GM12878 (cell line): ENCODE data around the gene CHN2. TPM values are rescaled to one million over a fixed set of nuclear protein-coding genes. Genes with fewer than 3 reads are reported as not detected.

Experiments used
- ATAC-seq: fragments of 200-7000 bp; cut with Tn5 transposase; 3 replicates; pipeline ENCODE4 v1.9.1; 2020; ENCODE audit warnings: mild to moderate bottlenecking, moderate library complexity
- BruUV-seq: library from RNA; stranded (reverse); fragments of 400-500 nt; replicated peaks from 2 replicates; lab custom pipeline; 2021; lab: Mats Ljungman, UMichigan
- CTCF ChIA-PET: fragments of 300-600 bp; sonication (Branson Sonifier 250); formaldehyde crosslinking; extraction: SDS; loops from one replicate; lab custom pipeline; 2021; ENCODE audit warnings: inconsistent platforms; lab: Yijun Ruan, JAX
- POLR2A ChIA-PET: fragments of 350-600 bp; formaldehyde crosslinking; extraction: SDS; loops from one replicate; lab custom pipeline; 2021; ENCODE audit warnings: inconsistent platforms; lab: Charles Lee
- RAD21 ChIA-PET: fragments of 300-600 bp; sonication (Branson Sonifier 250); formaldehyde crosslinking; loops from one replicate; lab custom pipeline; 2023; ENCODE audit warnings: antibody characterized with exemption; ENCODE audit not compliant: unreplicated experiment; lab: Charles Lee
- SMC1A ChIA-PET: fragments of 300-600 bp; sonication (Branson Sonifier 250); formaldehyde crosslinking; loops from one replicate; lab custom pipeline; 2023; ENCODE audit not compliant: unreplicated experiment, uncharacterized antibody; lab: Charles Lee
- DNase-seq: peaks from one replicate; pipeline ENCODE4 v3.0.0-alpha.2; 2011; ENCODE audit warnings: low read depth, low spot score
- FAIRE-seq: peaks from 3 replicates; lab custom pipeline; 2011; peaks lifted over from hg19 to GRCh38; lab: Jason Lieb, UNC
- H2AFZ ChIP-seq: 2 replicates; pipeline ENCODE4 v1.6.0; 2011; ENCODE audit warnings: low read depth, low read length, control low read depth; ENCODE audit not compliant: control insufficient read depth
- H3K27ac ChIP-seq: 2 replicates; pipeline ENCODE4 v1.5.1; 2011; ENCODE audit warnings: control low read depth; ENCODE audit not compliant: control insufficient read depth, insufficient read depth
- H3K27me3 ChIP-seq, 2 experiments: replicated peaks in 1 of 2; 2 replicates each; pipeline versions ENCODE4 v1.6.0 to v1.6.1; 2011; ENCODE audit warnings: low read length in 1 of 2; ENCODE audit not compliant: control insufficient read depth in 2 of 2, insufficient read depth in 2 of 2
- H3K36me3 ChIP-seq, 2 experiments: 2 replicates each; pipeline ENCODE4 v1.5.1; 2011; ENCODE audit warnings: low read length in 1 of 2; ENCODE audit not compliant: control insufficient read depth in 2 of 2, insufficient read depth in 2 of 2
- H3K4me1 ChIP-seq: 2 replicates; pipeline ENCODE4 v1.6.1; 2011; ENCODE audit warnings: mild to moderate bottlenecking, low read length, moderate library complexity, mixed read lengths; ENCODE audit not compliant: control insufficient read depth, insufficient read depth
- H3K4me2 ChIP-seq: 2 replicates; pipeline ENCODE4 v1.6.0; 2011; ENCODE audit warnings: control low read depth; ENCODE audit not compliant: control insufficient read depth, insufficient read depth
- H3K4me3 ChIP-seq: fragments of 200-600 bp; sonication (generic); 2 replicates; pipeline ENCODE4 v1.5.1; 2016
- H3K79me2 ChIP-seq: 2 replicates; pipeline ENCODE4 v1.6.0; 2011; ENCODE audit warnings: low read length; ENCODE audit not compliant: control insufficient read depth, insufficient read depth
- H3K9ac ChIP-seq: 2 replicates; pipeline ENCODE4 v1.8.0; 2011; ENCODE audit warnings: low read length, control low read depth, mixed read lengths; ENCODE audit not compliant: control insufficient read depth, insufficient read depth
- H3K9me3 ChIP-seq: replicated peaks from 3 replicates; pipeline ENCODE4 v1.5.1; 2011; ENCODE audit warnings: mild to moderate bottlenecking, low read length; ENCODE audit not compliant: control insufficient read depth, insufficient read depth
- H4K20me1 ChIP-seq: 2 replicates; pipeline ENCODE4 v1.6.0; 2011; ENCODE audit not compliant: control insufficient read depth, insufficient read depth
- ASH2L ChIP-seq: fragments of 300-600, 200-600 bp; sonication (generic); IDR thresholded peaks from 2 replicates; pipeline ENCODE4 v1.6.1; 2017; ENCODE audit warnings: low read depth, mild to moderate bottlenecking, borderline replicate concordance
- CEBPB ChIP-seq, 2 experiments: fragments of 150-350 bp in 1 of 2; IDR thresholded peaks; 2 replicates each; pipeline ENCODE4 v1.6.1; 2012 to 2014; ENCODE audit warnings: low read depth in 2 of 2, low read length in 2 of 2, borderline replicate concordance in 1 of 2, inconsistent platforms in 1 of 2
- CHD1 ChIP-seq: IDR thresholded peaks from 2 replicates; pipeline ENCODE4 v1.6.1; 2012; ENCODE audit warnings: low read depth, low read length, improper control_type of control experiment
- CUX1 ChIP-seq: IDR thresholded peaks from 2 replicates; pipeline ENCODE4 v1.6.1; 2012; ENCODE audit warnings: improper control_type of control experiment, low read depth, low read length; ENCODE audit not compliant: insufficient replicate concordance
- EGR1 ChIP-seq, 2 experiments: IDR thresholded peaks; 1 replicate in 1 of 2; 2 replicates in 1 of 2; pipeline ENCODE4 v1.6.1; 2011 to 2012; ENCODE audit warnings: low read depth in 2 of 2, low read length in 2 of 2, borderline replicate concordance in 1 of 2, mild to moderate bottlenecking in 1 of 2, moderate library complexity in 1 of 2
- ETV6 ChIP-seq, 2 experiments: fragments of 450-650 bp in 1 of 2; IDR thresholded peaks in 1 of 2; conservative IDR thresholded peaks in 1 of 2; 2 replicates each; pipeline ENCODE4 v1.6.1; 2014; ENCODE audit warnings: antibody characterized with exemption in 1 of 2, borderline replicate concordance in 1 of 2, low read depth in 1 of 2, mild to moderate bottlenecking in 1 of 2, moderate library complexity in 1 of 2
- PKNOX1 ChIP-seq: fragments of 450-650 bp; IDR thresholded peaks from 2 replicates; pipeline ENCODE4 v1.6.1; 2016; ENCODE audit warnings: mild to moderate bottlenecking
- SMAD5 ChIP-seq: IDR thresholded peaks from 2 replicates; pipeline ENCODE4 v1.6.1; 2016; ENCODE audit warnings: antibody characterized with exemption, low read depth
- STAT3 ChIP-seq: IDR thresholded peaks from 2 replicates; pipeline ENCODE4 v1.6.1; 2011; ENCODE audit warnings: low read depth, low read length, improper control_type of control experiment
- ZNF622 ChIP-seq: fragments of 450-650 bp; IDR thresholded peaks from 2 replicates; pipeline ENCODE4 v1.6.1; 2017; ENCODE audit warnings: mild to moderate bottlenecking, inconsistent platforms
- whole genome bisulfite sequencing: methylation state at CpG from one replicate; pipeline ENCODE4 v1.1.6; 2016; ENCODE audit warnings: low lambda C conversion rate; ENCODE audit not compliant: insufficient replicate concordance, insufficient coverage; ENCODE audit errors: missing lambda C conversion rate; 5-methylcytosine and 5-hydroxymethylcytosine counted together
- in situ Hi-C: fragments of 300-500 bp; cut with MboI; formaldehyde crosslinking; loops from 9 replicates; pipeline ENCODE4 v1.14.3; 2018; ENCODE audit warnings: mixed read lengths
- intact Hi-C: fragments of 100-400 bp; cut with micrococcal nuclease; formaldehyde crosslinking; loops from one replicate; pipeline ENCODE4 v1.14.2; 2022; ENCODE audit not compliant: unreplicated experiment
- polyA plus RNA-seq, 11 experiments: library from polyadenylated mRNA; depleted of rRNA in 4 of 11; unstranded in 6 of 11; stranded (reverse) in 5 of 11; fragments of >200 nt; fragmentation: Nextera tagmentation in 4 of 11; fragmentation: Illumina TruSeq in 1 of 11; extraction: Ambion mirVana in 4 of 11; extraction: Trizol in 1 of 11; gene quantifications; 1 replicate in 1 of 11; 2 replicates in 10 of 11; pipeline versions ENCODE4 v1.2.1 to v1.2.3, GENCODE V29; 2011 to 2016; ENCODE audit warnings: inconsistent platforms in 2 of 11, missing spikeins in 2 of 11, low read depth in 1 of 11
- total RNA-seq, 4 experiments: library from RNA; depleted of rRNA in 3 of 4; stranded (reverse); fragments of >200 nt in 3 of 4; fragmentation: Illumina TruSeq in 1 of 4; extraction: Trizol in 1 of 4; gene quantifications; 2 replicates each; pipeline versions ENCODE4 v1.2.1 to v1.2.3, GENCODE V29; 2013 to 2021
- TF ChIP-seq, protein P1 (sequence below): fragments of 150-350 bp; IDR thresholded peaks from 2 replicates; pipeline ENCODE4 v1.6.1; 2014; ENCODE audit warnings: mild to moderate bottlenecking, low read depth, low read length
- TF ChIP-seq, protein P2 (sequence below): fragments of 450-650 bp; IDR thresholded peaks from 2 replicates; pipeline ENCODE4 v1.6.1; 2018; ENCODE audit warnings: borderline replicate concordance, mild to moderate bottlenecking; ENCODE audit not compliant: partially characterized antibody

The CHN2 gene
- total and polyA plus RNA-seq, 10 of the 15 experiments (the other 5 are each of a cell fraction or from before 2014, with no cell fraction given) = 0.11 to 3.8 (median 0.37) TPM; not detected in 2

DNA sequence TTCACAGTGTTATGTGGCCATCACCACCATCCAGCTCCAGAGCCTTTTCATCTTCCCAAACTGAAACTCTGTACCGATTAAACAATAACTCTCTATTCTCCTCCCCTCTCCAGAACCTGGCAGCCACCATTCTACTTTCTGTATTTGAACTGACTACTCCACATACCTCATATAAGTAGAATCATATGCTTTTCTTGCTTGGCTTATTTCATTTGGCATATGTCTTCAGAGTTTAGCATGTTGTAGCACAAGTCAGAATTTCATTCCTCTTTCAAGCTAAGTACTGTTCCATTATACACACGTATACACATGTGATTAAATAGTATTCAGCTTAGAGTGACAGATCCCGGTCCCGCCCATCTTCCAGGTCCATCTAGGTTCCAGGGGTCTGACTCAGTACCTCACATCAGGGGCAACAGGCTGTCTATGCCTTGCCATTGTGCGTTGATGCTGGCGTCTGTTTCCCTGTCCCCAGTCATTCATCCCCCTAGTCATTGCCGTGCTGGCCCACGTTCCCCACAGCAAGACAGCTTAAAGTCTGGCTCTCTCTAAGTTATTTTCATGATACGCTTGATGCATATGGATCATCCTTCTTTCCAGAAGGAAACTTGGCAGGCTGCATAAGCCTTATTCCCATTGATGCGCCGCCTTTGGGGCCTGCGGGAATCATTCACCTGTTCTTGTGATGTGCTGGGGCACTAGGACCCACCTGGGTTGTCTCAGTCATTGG, 108.3 kb downstream of the CHN2 start:
- in situ Hi-C loops (no loop called here), intact Hi-C loops (no loop called here)
- no peak for FAIRE-seq
- CTCF ChIA-PET = no interaction called here
- 51% methylated on average over 12 of the region's 12 CpGs for WGBS
- ATAC-seq = no peak
- SMC1A ChIA-PET = interaction anchor here (0.6 kb wide), 1 partner anchor 156 kb away, joined by 3 read pairs; no protein-coding TSS in a partner anchor
- no peaks in the 10 kb centered on the region; a peak in 1 of 4 replicates for H3K27me3 ChIP-seq
- no peak overlapping the region for H3K4me3 ChIP-seq
- H2AFZ ChIP-seq = no peak overlapping the region
- H3K9me3 ChIP-seq = no peaks in the 10 kb centered on the region
- no peak overlapping the region for H3K9ac ChIP-seq
- no peak for DNase-seq
- H3K27ac ChIP-seq = no peak overlapping the region
- RAD21 ChIA-PET = no interaction called here
- H4K20me1 ChIP-seq = no peaks in the 10 kb centered on the region
- no peak overlapping the region for H3K4me2 ChIP-seq
- no peaks in the 10 kb centered on the region for H3K4me1 ChIP-seq
- no TSS peak for BruUV-seq
- no peaks in the 10 kb centered on the region for H3K79me2 ChIP-seq
- POLR2A ChIA-PET = no interaction called here
- no peaks in the 10 kb centered on the region for H3K36me3 ChIP-seq
- TF ChIP-seq ZNF622 (no peak), PKNOX1 (no peak), ASH2L (no peak), CHD1 (no peak), CUX1 (no peak), EGR1 (IDR thresholded peaks at IDR 0.05; ENCODE audit: borderline replicate concordance in 1 of 2, low read depth in 2 of 2, low read length in 2 of 2) (no peak), CEBPB (IDR thresholded peaks at IDR 0.05; ENCODE audit: borderline replicate concordance in 1 of 2, low read depth in 2 of 2, low read length in 2 of 2) (no peak), SMAD5 (no peak), ETV6 (conservative IDR thresholded peaks at IDR 0.05 in 1 of 2, IDR thresholded peaks at IDR 0.05 in 1 of 2; ENCODE audit: borderline replicate concordance in 1 of 2, low read depth in 1 of 2) (no peak), STAT3 (no peak)
- TF ChIP-seq, protein P1, sequence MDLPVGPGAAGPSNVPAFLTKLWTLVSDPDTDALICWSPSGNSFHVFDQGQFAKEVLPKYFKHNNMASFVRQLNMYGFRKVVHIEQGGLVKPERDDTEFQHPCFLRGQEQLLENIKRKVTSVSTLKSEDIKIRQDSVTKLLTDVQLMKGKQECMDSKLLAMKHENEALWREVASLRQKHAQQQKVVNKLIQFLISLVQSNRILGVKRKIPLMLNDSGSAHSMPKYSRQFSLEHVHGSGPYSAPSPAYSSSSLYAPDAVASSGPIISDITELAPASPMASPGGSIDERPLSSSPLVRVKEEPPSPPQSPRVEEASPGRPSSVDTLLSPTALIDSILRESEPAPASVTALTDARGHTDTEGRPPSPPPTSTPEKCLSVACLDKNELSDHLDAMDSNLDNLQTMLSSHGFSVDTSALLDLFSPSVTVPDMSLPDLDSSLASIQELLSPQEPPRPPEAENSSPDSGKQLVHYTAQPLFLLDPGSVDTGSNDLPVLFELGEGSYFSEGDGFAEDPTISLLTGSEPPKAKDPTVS = no peak
- TF ChIP-seq, protein P2, sequence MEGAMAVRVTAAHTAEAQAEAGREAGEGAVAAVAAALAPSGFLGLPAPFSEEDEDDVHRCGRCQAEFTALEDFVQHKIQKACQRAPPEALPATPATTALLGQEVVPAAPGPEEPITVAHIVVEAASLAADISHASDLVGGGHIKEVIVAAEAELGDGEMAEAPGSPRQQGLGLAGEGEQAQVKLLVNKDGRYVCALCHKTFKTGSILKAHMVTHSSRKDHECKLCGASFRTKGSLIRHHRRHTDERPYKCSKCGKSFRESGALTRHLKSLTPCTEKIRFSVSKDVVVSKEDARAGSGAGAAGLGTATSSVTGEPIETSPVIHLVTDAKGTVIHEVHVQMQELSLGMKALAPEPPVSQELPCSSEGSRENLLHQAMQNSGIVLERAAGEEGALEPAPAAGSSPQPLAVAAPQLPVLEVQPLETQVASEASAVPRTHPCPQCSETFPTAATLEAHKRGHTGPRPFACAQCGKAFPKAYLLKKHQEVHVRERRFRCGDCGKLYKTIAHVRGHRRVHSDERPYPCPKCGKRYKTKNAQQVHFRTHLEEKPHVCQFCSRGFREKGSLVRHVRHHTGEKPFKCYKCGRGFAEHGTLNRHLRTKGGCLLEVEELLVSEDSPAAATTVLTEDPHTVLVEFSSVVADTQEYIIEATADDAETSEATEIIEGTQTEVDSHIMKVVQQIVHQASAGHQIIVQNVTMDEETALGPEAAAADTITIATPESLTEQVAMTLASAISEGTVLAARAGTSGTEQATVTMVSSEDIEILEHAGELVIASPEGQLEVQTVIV = no peak
